ENCODE results near the gene MEF2D. TPM values are rescaled to one million over a fixed set of nuclear protein-coding genes. Genes with fewer than 3 reads are reported as not detected.

MEF2D gene
- total RNA-seq, 1 experiment from 2014 or later: 18.3 TPM

DNA sequence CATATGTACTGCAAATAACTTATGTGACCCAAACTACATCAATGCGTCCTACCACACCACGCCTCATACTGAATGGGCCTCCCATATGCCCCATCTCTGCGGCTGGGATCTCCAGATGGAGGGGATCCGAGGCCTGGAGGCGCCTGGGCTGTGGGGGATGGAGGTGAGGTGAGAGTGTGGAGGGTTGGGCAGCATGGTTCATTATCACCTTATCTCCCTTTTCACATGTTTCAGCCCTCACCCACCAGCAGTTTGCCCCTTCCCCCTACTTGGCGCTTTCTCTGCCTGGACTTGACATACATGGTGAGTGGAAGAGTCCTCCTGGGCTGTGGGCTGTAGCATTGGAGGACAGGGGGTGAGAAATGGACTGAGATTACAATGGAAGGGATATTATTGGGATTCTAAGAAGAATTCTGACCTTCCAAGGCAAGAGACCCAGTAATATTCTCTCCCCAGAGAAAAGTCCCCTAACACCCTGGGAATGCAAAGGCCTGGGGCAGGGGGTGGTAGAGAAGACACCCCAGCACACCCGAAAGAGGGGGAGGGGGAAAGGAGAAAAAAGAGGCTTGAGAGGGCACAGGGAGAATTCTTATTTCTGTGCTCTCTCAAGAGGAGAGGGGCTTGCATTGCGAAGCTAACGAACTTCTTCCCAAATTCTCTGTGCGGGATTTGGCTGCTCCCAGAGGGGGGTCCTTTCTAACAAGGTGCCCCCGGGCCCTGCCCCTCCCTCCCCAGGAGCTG, 61.4 kb downstream of the MEF2D start:
- Histone ChIP-seq H3K4me3 (ENCODE audit: low read depth, low read length, poor library complexity, severe bottlenecking) (no peak overlapping the region), H3K9me3 (ENCODE audit: low read depth, low read length, poor library complexity, severe bottlenecking) (no peaks in the 10 kb centered on the region), H3K36me3 (ENCODE audit: insufficient read depth, low read length, poor library complexity, severe bottlenecking) (no peaks in the 10 kb centered on the region), H3K27me3 (replicated peaks; ENCODE audit: insufficient read depth, low read depth, low read length, poor library complexity) (peaks cover 78% of the 10 kb centered on the region), H3K27ac (ENCODE audit: low read depth, low read length, poor library complexity, severe bottlenecking) (no peak overlapping the region), H3K4me1 (ENCODE audit: insufficient read depth, low read length, poor library complexity, severe bottlenecking) (peaks cover 7% of the 10 kb centered on the region)
- ChIA-PET POLR2A (ENCODE audit: low non-redundant PET) (no interaction called here), CTCF (no interaction called here)
- DNase-seq (ENCODE audit: low spot score): no peak
- BruUV-seq (replicated peaks): no TSS peak
- intact Hi-C loops (cut with micrococcal nuclease; ENCODE audit: unreplicated experiment): no loop called here
- no peak for TF ChIP-seq EZH2 (IDR thresholded peaks at IDR 0.05; ENCODE audit: borderline replicate concordance, low read depth, low read length, poor library complexity, severe bottlenecking)
- TF ChIP-seq, protein P1, sequence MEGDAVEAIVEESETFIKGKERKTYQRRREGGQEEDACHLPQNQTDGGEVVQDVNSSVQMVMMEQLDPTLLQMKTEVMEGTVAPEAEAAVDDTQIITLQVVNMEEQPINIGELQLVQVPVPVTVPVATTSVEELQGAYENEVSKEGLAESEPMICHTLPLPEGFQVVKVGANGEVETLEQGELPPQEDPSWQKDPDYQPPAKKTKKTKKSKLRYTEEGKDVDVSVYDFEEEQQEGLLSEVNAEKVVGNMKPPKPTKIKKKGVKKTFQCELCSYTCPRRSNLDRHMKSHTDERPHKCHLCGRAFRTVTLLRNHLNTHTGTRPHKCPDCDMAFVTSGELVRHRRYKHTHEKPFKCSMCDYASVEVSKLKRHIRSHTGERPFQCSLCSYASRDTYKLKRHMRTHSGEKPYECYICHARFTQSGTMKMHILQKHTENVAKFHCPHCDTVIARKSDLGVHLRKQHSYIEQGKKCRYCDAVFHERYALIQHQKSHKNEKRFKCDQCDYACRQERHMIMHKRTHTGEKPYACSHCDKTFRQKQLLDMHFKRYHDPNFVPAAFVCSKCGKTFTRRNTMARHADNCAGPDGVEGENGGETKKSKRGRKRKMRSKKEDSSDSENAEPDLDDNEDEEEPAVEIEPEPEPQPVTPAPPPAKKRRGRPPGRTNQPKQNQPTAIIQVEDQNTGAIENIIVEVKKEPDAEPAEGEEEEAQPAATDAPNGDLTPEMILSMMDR (conservative IDR thresholded peaks at IDR 0.05; ENCODE audit: low read depth, low read length): no peak

DNA sequence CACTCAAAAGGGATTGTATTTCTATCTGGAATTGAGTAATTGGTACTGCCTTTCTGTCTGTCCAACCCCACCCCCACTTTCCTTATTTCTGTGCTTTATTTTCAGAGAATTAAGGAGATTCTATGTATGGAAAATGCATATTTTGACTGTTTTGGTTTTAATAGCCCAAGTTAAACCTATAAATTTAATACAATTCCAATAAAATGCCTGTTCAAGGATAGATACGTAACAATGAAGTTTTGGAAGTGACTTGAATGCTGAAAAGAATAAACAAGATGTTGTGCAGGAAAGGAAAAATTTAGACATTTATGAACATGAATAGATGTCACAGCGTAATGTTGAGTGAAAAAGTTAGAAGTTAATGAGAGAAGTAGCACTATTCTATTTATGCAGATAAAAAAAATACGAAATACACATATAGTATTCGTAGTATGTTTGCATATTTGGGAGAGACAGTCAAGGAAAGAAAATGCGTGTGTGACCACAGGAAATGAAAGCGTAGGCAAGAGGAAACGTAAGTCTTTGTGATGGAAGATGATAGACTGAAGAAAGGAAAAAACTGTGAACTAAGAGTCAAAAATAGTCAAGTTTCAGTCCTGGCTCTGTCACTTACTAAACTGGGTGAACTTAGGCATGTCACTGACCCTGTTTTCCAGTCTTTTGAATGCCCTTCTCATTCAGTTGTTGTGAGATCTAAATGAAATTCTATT, 62.1 kb downstream of the MEF2D start:
- BruUV-seq (replicated peaks): no TSS peak
- H3K36me3 ChIP-seq (ENCODE audit: insufficient read depth, low read length, poor library complexity, severe bottlenecking): no peaks in the 10 kb centered on the region
- DNase-seq (ENCODE audit: low spot score): no peak
- H3K4me3 ChIP-seq (ENCODE audit: low read depth, low read length, poor library complexity, severe bottlenecking): no peak overlapping the region
- H3K27ac ChIP-seq (ENCODE audit: low read depth, low read length, poor library complexity, severe bottlenecking): no peak overlapping the region
- no peaks in the 10 kb centered on the region for H3K9me3 ChIP-seq (ENCODE audit: low read depth, low read length, poor library complexity, severe bottlenecking)
- intact Hi-C loops (cut with micrococcal nuclease; ENCODE audit: unreplicated experiment): no loop called here
- ChIA-PET CTCF (no interaction called here), POLR2A (ENCODE audit: low non-redundant PET) (no interaction called here)
- H3K27me3 ChIP-seq (replicated peaks; ENCODE audit: insufficient read depth, low read depth, low read length, poor library complexity): peaks cover 86% of the 10 kb centered on the region
- peaks cover 7% of the 10 kb centered on the region for H3K4me1 ChIP-seq (ENCODE audit: insufficient read depth, low read length, poor library complexity, severe bottlenecking)
- no peak for TF ChIP-seq EZH2 (IDR thresholded peaks at IDR 0.05; ENCODE audit: borderline replicate concordance, low read depth, low read length, poor library complexity, severe bottlenecking)

DNA sequence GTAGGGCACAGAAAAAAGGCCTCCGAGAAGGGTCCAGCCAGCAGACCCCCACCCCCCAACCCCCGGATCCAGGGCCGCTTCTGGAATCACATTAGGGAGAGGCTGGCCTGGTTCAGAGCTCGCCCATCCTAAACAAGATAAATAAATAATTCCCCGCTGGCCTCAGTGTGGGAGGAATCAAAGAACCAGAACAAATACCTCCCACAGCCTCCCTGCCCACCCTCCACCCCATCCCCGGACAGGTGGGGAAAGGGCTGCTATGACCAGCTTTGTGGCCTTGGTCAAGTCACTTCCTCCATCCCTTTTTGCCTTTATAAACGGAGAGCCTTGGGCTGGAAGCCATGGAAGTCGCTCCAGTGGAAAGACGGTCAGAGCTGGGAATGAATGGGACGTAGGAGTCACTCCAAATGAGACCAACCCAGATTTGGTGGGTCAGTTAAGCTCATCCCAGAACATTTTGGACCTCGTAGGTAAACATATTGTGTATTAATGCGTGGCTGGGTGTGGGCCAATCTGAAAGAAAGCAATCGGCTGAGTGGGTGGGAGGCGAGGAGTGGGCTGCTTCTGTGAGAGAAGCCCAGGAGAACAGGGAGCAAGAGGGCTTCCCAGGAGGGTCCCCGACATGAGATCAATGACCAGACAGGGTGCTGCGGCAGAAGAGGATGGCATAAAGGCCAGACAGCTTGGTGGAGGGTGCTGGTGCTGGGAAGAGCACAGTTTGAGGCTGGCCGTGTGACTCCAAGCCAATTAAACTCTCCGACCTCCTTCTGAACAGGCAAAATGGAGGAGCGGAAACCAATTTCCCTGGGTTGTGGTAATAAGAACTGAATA, 63.3 kb downstream of the MEF2D start:
- TF ChIP-seq EZH2 (IDR thresholded peaks at IDR 0.05; ENCODE audit: borderline replicate concordance, low read depth, low read length, poor library complexity, severe bottlenecking): no peak
- TF ChIP-seq, protein P1 (conservative IDR thresholded peaks at IDR 0.05; ENCODE audit: low read depth, low read length): no peak
- H3K9me3 ChIP-seq (ENCODE audit: low read depth, low read length, poor library complexity, severe bottlenecking): no peaks in the 10 kb centered on the region
- POLR2A ChIA-PET (ENCODE audit: low non-redundant PET): no interaction called here
- intact Hi-C loops (cut with micrococcal nuclease; ENCODE audit: unreplicated experiment): no loop called here
- no peaks in the 10 kb centered on the region for H3K36me3 ChIP-seq (ENCODE audit: insufficient read depth, low read length, poor library complexity, severe bottlenecking)
- no peak overlapping the region for H3K4me3 ChIP-seq (ENCODE audit: low read depth, low read length, poor library complexity, severe bottlenecking)
- no peak overlapping the region for H3K27ac ChIP-seq (ENCODE audit: low read depth, low read length, poor library complexity, severe bottlenecking)
- DNase-seq (ENCODE audit: low spot score): no peak
- peaks cover 97% of the 10 kb centered on the region for H3K27me3 ChIP-seq (replicated peaks; ENCODE audit: insufficient read depth, low read depth, low read length, poor library complexity)
- CTCF ChIA-PET: interaction anchor here (1.1 kb wide), 1 partner anchor 51 kb away, joined by 4 read pairs; no protein-coding TSS in a partner anchor
- BruUV-seq (replicated peaks): no TSS peak
- peaks cover 7% of the 10 kb centered on the region for H3K4me1 ChIP-seq (ENCODE audit: insufficient read depth, low read length, poor library complexity, severe bottlenecking)

Data from A673 (cell line).